C4-2B (cell line): ENCODE measurements around the gene SLC38A3.

Experiments
- ZFX ChIP-seq: fragments of 450-650 bp; IDR thresholded peaks from 2 replicates; pipeline ENCODE4 v1.6.1; 2017
- TF ChIP-seq, protein P1 (sequence below): fragments of 450-650 bp; conservative IDR thresholded peaks from 2 replicates; pipeline ENCODE4 v1.5.1; 2017; ENCODE audit warnings: mild to moderate bottlenecking

DNA sequence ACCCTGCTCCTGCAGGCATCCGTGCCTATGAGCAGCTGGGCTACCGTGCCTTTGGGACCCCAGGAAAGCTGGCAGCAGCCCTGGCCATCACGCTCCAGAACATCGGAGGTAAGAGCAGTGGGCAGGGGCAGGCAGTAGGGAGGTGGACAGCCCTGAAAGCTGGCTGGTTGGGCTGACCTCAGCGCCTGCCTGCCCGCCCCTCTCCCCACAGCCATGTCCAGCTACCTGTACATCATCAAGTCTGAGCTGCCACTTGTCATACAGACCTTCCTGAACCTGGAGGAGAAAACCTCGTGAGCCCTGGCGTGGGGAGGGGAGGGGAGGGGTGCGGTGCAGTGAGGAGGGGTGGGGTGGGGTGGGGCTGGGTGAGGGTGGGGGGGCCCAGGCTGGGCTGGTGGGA is 10.5 kb downstream of the SLC38A3 start:
- TF ChIP-seq, protein P1, sequence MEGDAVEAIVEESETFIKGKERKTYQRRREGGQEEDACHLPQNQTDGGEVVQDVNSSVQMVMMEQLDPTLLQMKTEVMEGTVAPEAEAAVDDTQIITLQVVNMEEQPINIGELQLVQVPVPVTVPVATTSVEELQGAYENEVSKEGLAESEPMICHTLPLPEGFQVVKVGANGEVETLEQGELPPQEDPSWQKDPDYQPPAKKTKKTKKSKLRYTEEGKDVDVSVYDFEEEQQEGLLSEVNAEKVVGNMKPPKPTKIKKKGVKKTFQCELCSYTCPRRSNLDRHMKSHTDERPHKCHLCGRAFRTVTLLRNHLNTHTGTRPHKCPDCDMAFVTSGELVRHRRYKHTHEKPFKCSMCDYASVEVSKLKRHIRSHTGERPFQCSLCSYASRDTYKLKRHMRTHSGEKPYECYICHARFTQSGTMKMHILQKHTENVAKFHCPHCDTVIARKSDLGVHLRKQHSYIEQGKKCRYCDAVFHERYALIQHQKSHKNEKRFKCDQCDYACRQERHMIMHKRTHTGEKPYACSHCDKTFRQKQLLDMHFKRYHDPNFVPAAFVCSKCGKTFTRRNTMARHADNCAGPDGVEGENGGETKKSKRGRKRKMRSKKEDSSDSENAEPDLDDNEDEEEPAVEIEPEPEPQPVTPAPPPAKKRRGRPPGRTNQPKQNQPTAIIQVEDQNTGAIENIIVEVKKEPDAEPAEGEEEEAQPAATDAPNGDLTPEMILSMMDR = no peak
- no peak for TF ChIP-seq ZFX
